HFFc6 (cell line): ENCODE measurements around the gene MSGN1. TPM values are rescaled to one million over a fixed set of nuclear protein-coding genes. Genes with fewer than 3 reads are reported as not detected.

Source experiments
- DNase-seq: peaks from one replicate; pipeline ENCODE4 v3.0.0-alpha.2; 2018
- H3K27ac Mint-ChIP-seq: 2 replicates; pipeline ENCODE4 v1.8.0; 2020; ENCODE audit warnings: mild to moderate bottlenecking, mixed read lengths
- H3K27me3 Mint-ChIP-seq: 2 replicates; pipeline ENCODE4 v1.8.0; 2021; ENCODE audit warnings: mild to moderate bottlenecking, moderate library complexity, mixed read lengths; ENCODE audit not compliant: insufficient read depth
- H3K36me3 Mint-ChIP-seq: 2 replicates; pipeline ENCODE4 v1.8.0; 2021; ENCODE audit warnings: low read depth, mixed read lengths
- H3K4me1 Mint-ChIP-seq: 2 replicates; pipeline ENCODE4 v1.8.0; 2020; ENCODE audit warnings: low read depth, mixed read lengths
- H3K4me3 Mint-ChIP-seq: 2 replicates; pipeline ENCODE4 v1.8.0; 2020; ENCODE audit warnings: mild to moderate bottlenecking, moderate library complexity, mixed read lengths
- H3K9me3 Mint-ChIP-seq: 2 replicates; pipeline ENCODE4 v1.8.0; 2020; ENCODE audit warnings: mild to moderate bottlenecking, mixed read lengths
- long read RNA-seq: library from polyadenylated mRNA; unstranded; transcript quantifications from one replicate; pipeline ENCODE4 v2.0.0, GENCODE V29; 2019
- total RNA-seq, 6 experiments: library from RNA; stranded (reverse); fragmentation: NEBNext Ultra II Directional; extraction: Animal tissue kit (Norgen Biotek cat#: 25700); gene quantifications; 2 replicates in 1 of 6; 3 replicates in 5 of 6; pipeline ENCODE4 v1.2.3, GENCODE V29; 2021
- TF ChIP-seq, protein P1 (sequence below): fragments of 200-600 bp; sonication (generic); IDR thresholded peaks from 2 replicates; pipeline ENCODE4 v1.5.0; 2021; ENCODE audit warnings: antibody characterized with exemption, mild to moderate bottlenecking

Gene MSGN1, protein sequence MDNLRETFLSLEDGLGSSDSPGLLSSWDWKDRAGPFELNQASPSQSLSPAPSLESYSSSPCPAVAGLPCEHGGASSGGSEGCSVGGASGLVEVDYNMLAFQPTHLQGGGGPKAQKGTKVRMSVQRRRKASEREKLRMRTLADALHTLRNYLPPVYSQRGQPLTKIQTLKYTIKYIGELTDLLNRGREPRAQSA
- total RNA-seq = not detected
- long read RNA-seq = 0 reads

DNA sequence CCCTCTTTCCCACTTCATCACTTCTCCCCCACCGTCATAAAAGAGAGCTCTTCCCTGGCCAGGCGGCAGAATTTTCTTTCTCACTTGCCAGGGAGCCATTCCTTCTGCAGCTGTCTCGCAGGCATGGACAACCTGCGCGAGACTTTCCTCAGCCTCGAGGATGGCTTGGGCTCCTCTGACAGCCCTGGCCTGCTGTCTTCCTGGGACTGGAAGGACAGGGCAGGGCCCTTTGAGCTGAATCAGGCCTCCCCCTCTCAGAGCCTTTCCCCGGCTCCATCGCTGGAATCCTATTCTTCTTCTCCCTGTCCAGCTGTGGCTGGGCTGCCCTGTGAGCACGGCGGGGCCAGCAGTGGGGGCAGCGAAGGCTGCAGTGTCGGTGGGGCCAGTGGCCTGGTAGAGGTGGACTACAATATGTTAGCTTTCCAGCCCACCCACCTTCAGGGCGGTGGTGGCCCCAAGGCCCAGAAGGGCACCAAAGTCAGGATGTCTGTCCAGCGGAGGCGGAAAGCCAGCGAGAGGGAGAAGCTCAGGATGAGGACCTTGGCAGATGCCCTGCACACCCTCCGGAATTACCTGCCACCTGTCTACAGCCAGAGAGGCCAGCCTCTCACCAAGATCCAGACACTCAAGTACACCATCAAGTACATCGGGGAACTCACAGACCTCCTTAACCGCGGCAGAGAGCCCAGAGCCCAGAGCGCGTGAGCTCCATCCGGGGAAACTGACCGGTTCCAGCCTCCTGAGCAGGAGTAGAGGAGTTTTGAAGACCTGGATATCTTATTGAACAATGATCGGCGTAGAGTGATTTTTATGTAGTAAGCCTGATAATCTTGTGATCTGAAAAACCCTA, at the start of gene MSGN1:
MSGN1 (plus strand) TSS at position 65 of the 850 bp plus-strand sequence; CDS start at position 124, 59 bp downstream.
- H3K9me3 Mint-ChIP-seq = no peaks in the 10 kb centered on the region
- no peak within 1 kb of the TSS for H3K4me3 Mint-ChIP-seq
- DNase-seq = no peak
- H3K27me3 Mint-ChIP-seq = peaks cover 8% of the 10 kb centered on the region; the same call in 1 of the 2 replicates
- no peak within 1 kb of the TSS for H3K27ac Mint-ChIP-seq
- H3K4me1 Mint-ChIP-seq = peaks cover 11% of the 10 kb centered on the region
- TF ChIP-seq, protein P1, sequence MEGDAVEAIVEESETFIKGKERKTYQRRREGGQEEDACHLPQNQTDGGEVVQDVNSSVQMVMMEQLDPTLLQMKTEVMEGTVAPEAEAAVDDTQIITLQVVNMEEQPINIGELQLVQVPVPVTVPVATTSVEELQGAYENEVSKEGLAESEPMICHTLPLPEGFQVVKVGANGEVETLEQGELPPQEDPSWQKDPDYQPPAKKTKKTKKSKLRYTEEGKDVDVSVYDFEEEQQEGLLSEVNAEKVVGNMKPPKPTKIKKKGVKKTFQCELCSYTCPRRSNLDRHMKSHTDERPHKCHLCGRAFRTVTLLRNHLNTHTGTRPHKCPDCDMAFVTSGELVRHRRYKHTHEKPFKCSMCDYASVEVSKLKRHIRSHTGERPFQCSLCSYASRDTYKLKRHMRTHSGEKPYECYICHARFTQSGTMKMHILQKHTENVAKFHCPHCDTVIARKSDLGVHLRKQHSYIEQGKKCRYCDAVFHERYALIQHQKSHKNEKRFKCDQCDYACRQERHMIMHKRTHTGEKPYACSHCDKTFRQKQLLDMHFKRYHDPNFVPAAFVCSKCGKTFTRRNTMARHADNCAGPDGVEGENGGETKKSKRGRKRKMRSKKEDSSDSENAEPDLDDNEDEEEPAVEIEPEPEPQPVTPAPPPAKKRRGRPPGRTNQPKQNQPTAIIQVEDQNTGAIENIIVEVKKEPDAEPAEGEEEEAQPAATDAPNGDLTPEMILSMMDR = no peak
- H3K36me3 Mint-ChIP-seq = no peaks in the 10 kb centered on the region

- H3K27ac Mint-ChIP-seq = no peak overlapping the region
- H3K27me3 Mint-ChIP-seq = no peaks in the 10 kb centered on the region
Measured at GRCh38 chr2:17768894-17769293, 47.4 kb upstream of the MSGN1 start.

DNA sequence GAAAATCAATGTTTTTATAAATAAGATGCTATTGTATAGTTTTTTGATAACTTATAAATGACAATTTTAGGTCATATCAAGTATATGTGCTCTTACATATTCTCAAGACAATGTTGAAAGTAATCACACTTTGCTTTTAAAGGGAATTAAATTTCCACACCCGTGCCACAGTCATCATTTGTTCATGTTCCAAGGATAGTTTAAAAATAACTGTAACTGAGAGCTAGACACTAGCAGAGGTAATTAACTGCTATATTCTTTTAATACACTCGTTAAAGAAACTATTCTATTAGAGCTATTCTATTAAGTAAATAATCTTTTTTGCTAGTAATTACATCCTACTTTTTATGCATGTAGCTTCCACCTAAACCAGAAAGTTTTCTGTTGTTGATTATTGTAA, 44.3 kb upstream of the MSGN1 start:
- TF ChIP-seq, protein P1 = no peak
- H3K36me3 Mint-ChIP-seq = peaks cover 12% of the 10 kb centered on the region; the same call in 1 of the 2 replicates
- DNase-seq = no peak
- H3K4me1 Mint-ChIP-seq = no peaks in the 10 kb centered on the region
- no peaks in the 10 kb centered on the region for H3K9me3 Mint-ChIP-seq
- H3K4me3 Mint-ChIP-seq = no peak overlapping the region
- no peaks in the 10 kb centered on the region for H3K27me3 Mint-ChIP-seq
- no peak overlapping the region for H3K27ac Mint-ChIP-seq

More at GRCh38 chr2:17768894-17769293, 47.4 kb upstream of the MSGN1 start:
- Mint-ChIP-seq H3K4me3 (no peak overlapping the region), H3K9me3 (no peaks in the 10 kb centered on the region), H3K36me3 (peaks cover 7% of the 10 kb centered on the region; the same call in 1 of the 2 replicates), H3K4me1 (no peaks in the 10 kb centered on the region)
- TF ChIP-seq, protein P1 = no peak
- DNase-seq = no peak

DNA sequence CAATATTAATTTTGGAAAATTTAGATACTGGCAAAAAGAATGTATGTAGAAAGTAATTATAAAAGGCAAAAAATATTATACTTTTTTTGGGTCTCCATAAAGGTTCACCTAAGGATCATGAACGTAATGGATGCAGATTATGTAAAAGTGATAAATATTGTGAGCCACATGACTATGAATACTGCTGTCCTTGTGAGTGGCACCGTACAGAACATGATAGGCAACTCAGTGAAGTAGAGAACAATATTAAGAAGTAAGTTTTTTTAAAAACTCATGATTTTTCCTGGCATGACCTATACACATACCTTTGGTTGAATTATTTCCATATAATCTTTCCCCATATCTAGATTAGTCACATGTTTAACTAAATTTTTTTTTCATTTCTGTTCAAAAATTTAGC, 43.7 kb upstream of the MSGN1 start:
- DNase-seq = no peak
- Mint-ChIP-seq H3K36me3 (peaks cover 12% of the 10 kb centered on the region; the same call in 1 of the 2 replicates), H3K9me3 (no peaks in the 10 kb centered on the region), H3K27ac (no peak overlapping the region), H3K27me3 (no peaks in the 10 kb centered on the region), H3K4me3 (no peak overlapping the region), H3K4me1 (no peaks in the 10 kb centered on the region)
- TF ChIP-seq, protein P1 = no peak

- no peaks in the 10 kb centered on the region for H3K4me1 Mint-ChIP-seq
- no peaks in the 10 kb centered on the region for H3K9me3 Mint-ChIP-seq
- DNase-seq = no peak
- H3K27me3 Mint-ChIP-seq = no peaks in the 10 kb centered on the region
- no peak overlapping the region for H3K27ac Mint-ChIP-seq
- H3K4me3 Mint-ChIP-seq = no peak overlapping the region
- peaks cover 26% of the 10 kb centered on the region for H3K36me3 Mint-ChIP-seq
- TF ChIP-seq, protein P1 = no peak
Measured at GRCh38 chr2:17780546-17780945, 35.7 kb upstream of the MSGN1 start.
